Mammary epithelial cell (primary cell): ENCODE data around the gene CPXM2.

ENCODE experiments used
- CTCF ChIP-seq, 2 donors: IDR thresholded peaks in 1 of 2; conservative IDR thresholded peaks in 1 of 2; 2 replicates each; pipeline ENCODE4 v1.5.1; 2011 to 2012; ENCODE audit warnings: inconsistent platforms in 2 of 2, low read length in 2 of 2, mild to moderate bottlenecking in 2 of 2, control low read depth in 1 of 2, low read depth in 1 of 2; ENCODE audit not compliant: insufficient read depth in 1 of 2; ENCODE audit errors: extremely low read depth in 1 of 2
- EZH2 ChIP-seq: IDR thresholded peaks from 2 replicates; pipeline ENCODE4 v1.6.1; 2012; ENCODE audit warnings: low read length, inconsistent platforms, borderline replicate concordance

GRCh38 chr10:123760356-123761037, 131.1 kb downstream of the CPXM2 start:
- TF ChIP-seq CTCF (conservative IDR thresholded peaks at IDR 0.05 in 1 of 2, IDR thresholded peaks at IDR 0.05 in 1 of 2; ENCODE audit: extremely low read depth in 1 of 2, insufficient read depth in 1 of 2, low read depth in 1 of 2, low read length in 2 of 2) (no peak), EZH2 (no peak)
